HepG2 (cell line): Measurements from ENCODE around the gene ACOX3. TPM values are rescaled to one million over a fixed set of nuclear protein-coding genes. Genes with fewer than 3 reads are reported as not detected.
"Not testable (repeated sequence)": the region's sequence is repeated elsewhere in the genome, so short reads cannot be mapped to it uniquely, and the experiment has no call there.

Experiments
- ATAC-seq: fragments of 200-7000 bp; cut with Tn5 transposase; 3 replicates; pipeline ENCODE4 v1.9.1; 2020; ENCODE audit warnings: mild to moderate bottlenecking, moderate library complexity
- BruUV-seq: library from RNA; stranded (reverse); fragments of 400-500 nt; replicated peaks from 2 replicates; lab custom pipeline; 2021; lab: Mats Ljungman, UMichigan
- CTCF ChIA-PET: fragments of 300-600 bp; formaldehyde crosslinking; extraction: SDS; loops from one replicate; lab custom pipeline; 2021; ENCODE audit warnings: low total read pairs, inconsistent platforms, low intra/inter-chr PET ratio; lab: Yijun Ruan, JAX
- POLR2A ChIA-PET: fragments of 350-600 bp; sonication (Branson Sonifier 250); formaldehyde crosslinking; loops from one replicate; lab custom pipeline; 2020; ENCODE audit warnings: antibody characterized with exemption, inconsistent platforms; lab: Yijun Ruan, JAX
- DNase-seq: peaks from one replicate; pipeline ENCODE4 v3.0.0-alpha.2; 2015; ENCODE audit warnings: low spot score
- FAIRE-seq: peaks from 3 replicates; lab custom pipeline; 2011; peaks lifted over from hg19 to GRCh38; lab: Jason Lieb, UNC
- H2AFZ ChIP-seq: one replicate; pipeline ENCODE4 v1.6.1; 2011; ENCODE audit warnings: low read length, inconsistent platforms
- H3K27ac ChIP-seq: fragments of 300-600 bp; 3 replicates; pipeline ENCODE4 v1.8.0; 2011; ENCODE audit warnings: mixed run types, mild to moderate bottlenecking, mixed read lengths, low read length, inconsistent platforms; ENCODE audit not compliant: insufficient read depth; ENCODE audit errors: extremely low read length
- H3K27me3 ChIP-seq, 2 experiments: fragments of 200-600 bp in 1 of 2; 2 replicates in 1 of 2; 3 replicates in 1 of 2; pipeline versions ENCODE4 v1.6.0 to v1.8.0; 2011; ENCODE audit warnings: low read length in 2 of 2, mild to moderate bottlenecking in 2 of 2, moderate library complexity in 2 of 2, inconsistent platforms in 1 of 2; ENCODE audit not compliant: insufficient read depth in 2 of 2, control insufficient read depth in 1 of 2
- H3K36me3 ChIP-seq, 2 experiments: fragments of 200-600 bp in 1 of 2; replicated peaks in 1 of 2; 2 replicates in 1 of 2; 3 replicates in 1 of 2; pipeline versions ENCODE4 v1.5.1 to v1.8.0; 2011; ENCODE audit warnings: low read length in 2 of 2, inconsistent platforms in 1 of 2; ENCODE audit not compliant: insufficient read depth in 2 of 2, control insufficient read depth in 1 of 2
- H3K4me1 ChIP-seq: 2 replicates; pipeline ENCODE4 v1.5.1; 2012; ENCODE audit warnings: low read length, inconsistent platforms; ENCODE audit not compliant: insufficient read depth
- H3K4me2 ChIP-seq: 2 replicates; pipeline ENCODE4 v1.6.0; 2011; ENCODE audit warnings: low read depth, low read length, inconsistent platforms
- H3K4me3 ChIP-seq, 3 experiments: fragments of 200-600 bp in 1 of 3; sonication (generic), shearing (Covaris generic) in 1 of 3; replicated peaks in 1 of 3; 2 replicates each; pipeline ENCODE4 v1.5.1; 2011 to 2016; ENCODE audit warnings: low read length in 3 of 3, inconsistent platforms in 2 of 3, low read depth in 2 of 3, mild to moderate bottlenecking in 2 of 3, control low read depth in 1 of 3, mixed read lengths in 1 of 3; ENCODE audit not compliant: insufficient read depth in 1 of 3
- H3K79me2 ChIP-seq: one replicate; pipeline ENCODE4 v1.6.1; 2011; ENCODE audit warnings: low read length, inconsistent platforms; ENCODE audit not compliant: insufficient read depth
- H3K9ac ChIP-seq: 2 replicates; pipeline ENCODE4 v1.6.0; 2011; ENCODE audit warnings: mild to moderate bottlenecking, low read depth, low read length, inconsistent platforms; ENCODE audit not compliant: insufficient read depth
- H3K9me3 ChIP-seq: 2 replicates; pipeline ENCODE4 v1.5.1; 2012; ENCODE audit warnings: mild to moderate bottlenecking, low read length
- H4K20me1 ChIP-seq: 2 replicates; pipeline ENCODE4 v1.6.0; 2011; ENCODE audit warnings: inconsistent platforms, mild to moderate bottlenecking, low read length, moderate library complexity; ENCODE audit not compliant: insufficient read depth
- KLF11 ChIP-seq: IDR thresholded peaks from 2 replicates; pipeline ENCODE4 v1.6.1; 2016; ENCODE audit warnings: missing compliant biosample characterization
- MATR3 ChIP-seq: sonication (generic); formaldehyde crosslinking; IDR thresholded peaks from 2 replicates; pipeline ENCODE4 v1.4.0; 2020; ENCODE audit warnings: missing genetic modification reagents
- ZNF354B ChIP-seq: sonication (generic); formaldehyde crosslinking; IDR thresholded peaks from 2 replicates; pipeline ENCODE4 v1.8.0; 2022; ENCODE audit warnings: mild to moderate bottlenecking, missing genetic modification reagents
- WGBS: methylation state at CpG from one replicate; pipeline ENCODE4 v1.1.6; 2017; ENCODE audit warnings: low lambda C conversion rate; 5-methylcytosine and 5-hydroxymethylcytosine counted together
- in situ Hi-C: cut with HindIII; loops from 2 replicates; pipeline ENCODE4 v1.10.0; 2017; ENCODE audit warnings: low pct_unique_long_range_greater_than_20kb; ENCODE audit not compliant: extremely low pct_ligation_motif_present
- intact Hi-C: fragments of 100-400 bp; cut with micrococcal nuclease; formaldehyde crosslinking; loops from one replicate; pipeline ENCODE4 v1.10.0; 2022; ENCODE audit not compliant: unreplicated experiment
- polyA plus RNA-seq, 8 experiments: library from polyadenylated mRNA; depleted of rRNA in 3 of 8; stranded (reverse) in 7 of 8; unstranded in 1 of 8; fragments of >200 nt; fragmentation: Illumina TruSeq in 4 of 8; extraction: Trizol in 4 of 8; gene quantifications; 2 replicates each; pipeline versions ENCODE4 v1.2.1 to v1.2.3, GENCODE V29; 2011 to 2016; ENCODE audit warnings: low read depth in 4 of 8, missing spikeins in 1 of 8, mixed read lengths in 1 of 8; ENCODE audit not compliant: insufficient read depth in 1 of 8
- total RNA-seq, 5 experiments: library from RNA; depleted of rRNA; stranded (reverse); fragments of >200 nt; fragmentation: Illumina TruSeq; extraction: Trizol; gene quantifications; 2 replicates each; pipeline ENCODE4 v1.2.3, GENCODE V29; 2016; ENCODE audit warnings: low read depth in 1 of 5
- TF ChIP-seq, protein P1 (sequence below): fragments of 450-650 bp; IDR thresholded peaks from 2 replicates; pipeline ENCODE4 v1.6.1; 2017
- TF ChIP-seq, protein P2 (sequence below): sonication (generic); formaldehyde crosslinking; IDR thresholded peaks from 2 replicates; pipeline ENCODE4 v1.4.0; 2020; ENCODE audit warnings: missing genetic modification reagents
- TF ChIP-seq, protein P3 (sequence below): sonication (generic); formaldehyde crosslinking; IDR thresholded peaks from 2 replicates; pipeline ENCODE4 v1.5.0; 2020; ENCODE audit warnings: missing genetic modification reagents

Gene ACOX3
- total and polyA plus RNA-seq, 2 of the 13 experiments (the other 11 are each of a cell fraction or from before 2014, with no cell fraction given): 4.2 to 17.8 TPM

DNA sequence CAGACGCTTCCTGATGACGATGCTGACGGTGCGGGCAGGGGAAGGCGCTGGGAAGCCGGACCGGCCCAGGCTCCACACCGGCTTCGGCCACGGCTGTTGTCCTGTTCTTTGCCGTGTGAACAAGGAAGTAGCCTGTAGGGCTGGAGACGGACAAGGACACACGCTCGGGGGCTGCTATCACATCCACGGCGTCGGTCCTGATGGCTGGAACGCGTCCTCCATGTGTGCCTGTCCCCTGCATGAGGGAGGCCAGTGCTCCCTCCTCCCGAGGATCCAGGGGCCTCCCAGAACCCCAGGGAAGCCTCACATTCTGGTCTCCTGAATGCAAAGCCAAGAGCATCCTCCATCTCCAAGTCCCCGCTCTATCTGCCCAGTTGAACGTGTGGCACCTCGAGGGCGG, 53.8 kb downstream of the ACOX3 start:
- TF ChIP-seq KLF11 (CRISPR knock-in tag) (no peak), MATR3 (no peak), ZNF354B (no peak)
- TF ChIP-seq, protein P1, sequence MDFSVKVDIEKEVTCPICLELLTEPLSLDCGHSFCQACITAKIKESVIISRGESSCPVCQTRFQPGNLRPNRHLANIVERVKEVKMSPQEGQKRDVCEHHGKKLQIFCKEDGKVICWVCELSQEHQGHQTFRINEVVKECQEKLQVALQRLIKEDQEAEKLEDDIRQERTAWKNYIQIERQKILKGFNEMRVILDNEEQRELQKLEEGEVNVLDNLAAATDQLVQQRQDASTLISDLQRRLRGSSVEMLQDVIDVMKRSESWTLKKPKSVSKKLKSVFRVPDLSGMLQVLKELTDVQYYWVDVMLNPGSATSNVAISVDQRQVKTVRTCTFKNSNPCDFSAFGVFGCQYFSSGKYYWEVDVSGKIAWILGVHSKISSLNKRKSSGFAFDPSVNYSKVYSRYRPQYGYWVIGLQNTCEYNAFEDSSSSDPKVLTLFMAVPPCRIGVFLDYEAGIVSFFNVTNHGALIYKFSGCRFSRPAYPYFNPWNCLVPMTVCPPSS: no peak
- TF ChIP-seq, protein P2, sequence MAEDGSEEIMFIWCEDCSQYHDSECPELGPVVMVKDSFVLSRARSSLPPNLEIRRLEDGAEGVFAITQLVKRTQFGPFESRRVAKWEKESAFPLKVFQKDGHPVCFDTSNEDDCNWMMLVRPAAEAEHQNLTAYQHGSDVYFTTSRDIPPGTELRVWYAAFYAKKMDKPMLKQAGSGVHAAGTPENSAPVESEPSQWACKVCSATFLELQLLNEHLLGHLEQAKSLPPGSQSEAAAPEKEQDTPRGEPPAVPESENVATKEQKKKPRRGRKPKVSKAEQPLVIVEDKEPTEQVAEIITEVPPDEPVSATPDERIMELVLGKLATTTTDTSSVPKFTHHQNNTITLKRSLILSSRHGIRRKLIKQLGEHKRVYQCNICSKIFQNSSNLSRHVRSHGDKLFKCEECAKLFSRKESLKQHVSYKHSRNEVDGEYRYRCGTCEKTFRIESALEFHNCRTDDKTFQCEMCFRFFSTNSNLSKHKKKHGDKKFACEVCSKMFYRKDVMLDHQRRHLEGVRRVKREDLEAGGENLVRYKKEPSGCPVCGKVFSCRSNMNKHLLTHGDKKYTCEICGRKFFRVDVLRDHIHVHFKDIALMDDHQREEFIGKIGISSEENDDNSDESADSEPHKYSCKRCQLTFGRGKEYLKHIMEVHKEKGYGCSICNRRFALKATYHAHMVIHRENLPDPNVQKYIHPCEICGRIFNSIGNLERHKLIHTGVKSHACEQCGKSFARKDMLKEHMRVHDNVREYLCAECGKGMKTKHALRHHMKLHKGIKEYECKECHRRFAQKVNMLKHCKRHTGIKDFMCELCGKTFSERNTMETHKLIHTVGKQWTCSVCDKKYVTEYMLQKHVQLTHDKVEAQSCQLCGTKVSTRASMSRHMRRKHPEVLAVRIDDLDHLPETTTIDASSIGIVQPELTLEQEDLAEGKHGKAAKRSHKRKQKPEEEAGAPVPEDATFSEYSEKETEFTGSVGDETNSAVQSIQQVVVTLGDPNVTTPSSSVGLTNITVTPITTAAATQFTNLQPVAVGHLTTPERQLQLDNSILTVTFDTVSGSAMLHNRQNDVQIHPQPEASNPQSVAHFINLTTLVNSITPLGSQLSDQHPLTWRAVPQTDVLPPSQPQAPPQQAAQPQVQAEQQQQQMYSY: no peak
- TF ChIP-seq, protein P3, sequence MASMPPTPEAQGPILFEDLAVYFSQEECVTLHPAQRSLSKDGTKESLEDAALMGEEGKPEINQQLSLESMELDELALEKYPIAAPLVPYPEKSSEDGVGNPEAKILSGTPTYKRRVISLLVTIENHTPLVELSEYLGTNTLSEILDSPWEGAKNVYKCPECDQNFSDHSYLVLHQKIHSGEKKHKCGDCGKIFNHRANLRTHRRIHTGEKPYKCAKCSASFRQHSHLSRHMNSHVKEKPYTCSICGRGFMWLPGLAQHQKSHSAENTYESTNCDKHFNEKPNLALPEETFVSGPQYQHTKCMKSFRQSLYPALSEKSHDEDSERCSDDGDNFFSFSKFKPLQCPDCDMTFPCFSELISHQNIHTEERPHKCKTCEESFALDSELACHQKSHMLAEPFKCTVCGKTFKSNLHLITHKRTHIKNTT (CRISPR knock-in tag): no peak
- CTCF ChIA-PET: no interaction called here

DNA sequence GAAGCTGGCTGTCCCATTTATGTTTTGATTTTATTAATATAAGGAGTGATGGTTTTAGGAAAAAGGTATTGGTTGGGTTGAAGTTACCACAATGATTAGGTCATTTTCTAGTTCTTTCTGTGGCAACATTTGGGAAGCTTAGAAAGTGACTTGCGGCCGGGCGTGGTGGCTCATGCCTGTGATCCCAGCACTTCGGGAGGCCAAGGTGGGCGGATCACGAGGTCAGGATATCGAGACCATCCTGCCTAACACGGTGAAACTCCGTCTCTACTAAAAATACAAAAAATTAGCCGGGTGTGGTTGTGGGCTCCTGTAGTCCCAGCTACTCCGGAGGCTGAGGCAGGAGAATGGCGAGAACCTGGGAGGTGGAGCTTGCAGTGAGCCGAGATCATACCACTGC, 54.4 kb downstream of the ACOX3 start:
- H3K79me2 ChIP-seq, FAIRE-seq, BruUV-seq, ATAC-seq, H3K9me3 ChIP-seq, H4K20me1 ChIP-seq, H3K36me3 ChIP-seq, intact Hi-C loops, H2AFZ ChIP-seq, POLR2A ChIA-PET, H3K27me3 ChIP-seq, in situ Hi-C loops, CTCF ChIA-PET, H3K4me2 ChIP-seq, H3K27ac ChIP-seq, DNase-seq, H3K4me3 ChIP-seq, H3K9ac ChIP-seq: not testable (repeated sequence)
- WGBS: 96% methylated on average over 13 of the region's 13 CpGs
- H3K4me1 ChIP-seq: peaks cover 13% of the 10 kb centered on the region

More for the DNA sequence above, 53.8 kb downstream of the ACOX3 start:
- WGBS: 95% methylated on average over 21 of the region's 24 CpGs
- FAIRE-seq: no peak
- no TSS peak for BruUV-seq
- no peaks in the 10 kb centered on the region for H3K27me3 ChIP-seq
- POLR2A ChIA-PET: no interaction called here
- H3K79me2 ChIP-seq: no peaks in the 10 kb centered on the region
- DNase-seq: no peak
- H3K9me3 ChIP-seq: no peaks in the 10 kb centered on the region
- ATAC-seq: no peak
- no peak overlapping the region for H3K27ac ChIP-seq
- intact Hi-C loops: no loop called here
- no peak overlapping the region for H2AFZ ChIP-seq
- H3K4me3 ChIP-seq: no peak overlapping the region
- H3K36me3 ChIP-seq: peaks cover 0 to 3% of the 10 kb centered on the region in 2 experiments; a peak in 2 of 5 replicates
- H3K4me1 ChIP-seq: peaks cover 7% of the 10 kb centered on the region
- H3K9ac ChIP-seq: no peak overlapping the region
- H3K4me2 ChIP-seq: no peak overlapping the region
- in situ Hi-C loops: no loop called here
- no peaks in the 10 kb centered on the region for H4K20me1 ChIP-seq
